Inferior parietal cortex (tissue), 1 donor: ENCODE measurements around the gene LDB2.
A peak's percentile ranks its signal among the peaks of the same experiment; 100 is the strongest.

Experiments
- DNase-seq: peaks from one replicate; pipeline ENCODE4 v3.0.0-alpha.2; 2016; ENCODE audit errors: extremely low spot score

Gene LDB2

DNA sequence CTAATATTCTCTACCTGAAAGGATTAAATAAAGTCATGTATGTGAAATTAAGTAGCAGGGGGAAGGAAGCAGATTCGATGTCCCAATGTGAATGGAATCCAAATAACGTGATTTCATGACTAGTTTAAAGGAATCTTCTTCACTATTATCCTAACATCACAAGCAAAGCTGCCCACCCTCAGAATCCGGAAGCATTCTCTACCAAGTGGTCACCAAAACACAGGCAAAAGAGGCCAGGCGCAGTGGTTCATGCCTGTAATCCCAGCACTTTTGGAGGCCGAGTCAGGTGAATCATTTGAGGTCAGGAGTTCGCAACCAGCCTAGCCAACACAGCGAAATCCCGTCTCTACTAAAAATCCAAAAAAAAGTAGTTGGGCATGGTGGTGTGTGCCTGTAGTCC lies 212.9 kb downstream of the LDB2 start:
- no peak for DNase-seq

DNA sequence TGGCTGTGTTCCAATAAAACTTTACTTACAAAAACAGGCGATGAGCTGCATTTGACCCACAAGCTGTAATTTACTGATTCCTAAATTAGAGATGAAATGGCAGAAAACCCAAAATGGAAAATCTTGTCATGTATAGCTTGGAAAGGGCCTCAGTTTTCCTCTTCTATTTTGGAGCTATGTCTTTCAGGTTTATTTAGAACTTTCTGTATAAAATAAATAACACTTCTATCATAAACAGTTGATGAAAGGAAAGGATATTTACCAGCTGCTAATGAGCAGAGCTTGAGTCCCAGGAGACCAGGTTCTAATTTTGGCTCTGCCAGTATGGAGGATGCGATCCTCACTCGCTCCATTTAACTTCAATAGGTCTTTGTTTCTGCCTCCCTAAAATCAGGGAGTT lies 213.5 kb downstream of the LDB2 start:
- DNase-seq: no peak

DNA sequence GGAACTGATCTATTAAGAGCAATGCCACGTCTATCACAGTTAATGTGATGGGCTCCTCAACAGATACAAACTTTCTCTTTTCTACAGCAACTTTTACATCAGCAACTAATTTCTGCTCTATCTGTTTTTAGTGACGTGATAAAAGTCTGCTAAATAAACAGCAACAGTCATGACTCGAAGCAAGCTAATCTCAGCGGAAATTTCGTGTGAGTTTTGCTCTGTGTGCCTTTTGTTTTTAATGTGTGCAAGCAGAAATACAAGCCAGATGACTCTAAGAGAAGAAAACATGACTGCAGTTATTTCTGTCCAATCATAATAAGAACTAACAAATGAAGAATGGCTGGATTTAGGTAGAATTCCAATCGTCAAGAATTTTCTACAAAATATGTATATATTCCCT lies 214.3 kb downstream of the LDB2 start:
- no peak for DNase-seq

DNA sequence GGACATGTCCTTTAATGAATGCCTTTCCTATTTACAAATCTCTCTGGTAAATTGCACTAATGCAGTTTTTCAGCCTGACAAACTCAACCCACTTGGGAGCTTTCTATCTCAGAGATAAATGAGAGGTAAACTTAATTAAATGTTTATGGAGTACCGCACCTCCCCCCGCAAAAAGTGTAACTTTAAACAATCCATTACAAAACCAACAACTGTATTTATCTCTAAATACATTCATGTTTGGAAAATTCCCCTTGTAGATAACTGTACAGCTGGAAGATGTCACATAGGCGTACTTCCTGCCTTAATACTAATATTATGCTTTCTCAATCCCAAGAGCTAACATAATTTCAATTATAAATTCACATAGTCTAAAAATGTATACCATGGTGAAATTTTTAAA lies 215.5 kb downstream of the LDB2 start:
- no peak for DNase-seq

DNA sequence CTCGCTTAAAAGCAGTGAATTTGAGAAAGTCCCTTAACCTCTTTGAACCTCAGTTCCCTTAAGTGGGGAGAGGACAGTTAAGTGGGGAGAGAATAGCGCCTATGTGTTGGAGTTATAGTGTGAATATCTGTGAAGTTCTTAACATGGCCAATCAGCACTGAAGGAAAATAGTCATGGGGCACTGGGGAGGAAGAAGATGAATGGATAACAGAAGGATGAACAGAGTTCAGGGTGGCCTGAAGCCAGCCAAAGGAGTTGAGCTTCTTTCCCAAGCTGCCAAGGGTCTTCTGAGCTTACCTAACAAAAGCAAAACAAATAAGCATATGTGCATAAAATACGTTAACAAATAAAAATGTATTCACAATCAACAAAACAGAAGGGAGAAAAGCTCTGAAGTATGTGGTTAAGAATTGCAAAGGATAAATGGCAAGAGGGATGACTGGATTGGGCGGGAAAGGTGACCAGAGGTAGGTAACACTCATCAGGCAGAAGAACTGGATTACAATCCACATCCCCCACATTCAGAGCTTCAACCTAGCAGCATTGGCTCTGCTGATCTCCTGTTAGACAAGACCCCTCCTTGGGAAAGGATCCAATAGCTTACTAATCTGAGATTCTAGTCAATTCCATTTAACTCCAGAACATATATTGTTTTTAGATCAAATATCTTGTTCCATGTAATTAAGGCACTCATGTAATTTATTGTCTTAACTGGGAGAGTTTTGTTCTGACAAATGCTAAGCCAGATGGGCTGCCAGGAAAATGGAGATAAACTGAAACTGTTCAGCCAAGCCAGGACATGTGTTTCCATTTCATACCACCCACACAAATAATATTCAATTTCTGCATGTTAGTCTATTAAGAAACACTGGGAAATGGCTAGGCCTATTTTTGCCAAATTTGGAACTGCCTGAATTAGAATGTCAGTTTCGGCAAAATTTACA lies 221.2 kb downstream of the LDB2 start:
- no peak for DNase-seq

DNA sequence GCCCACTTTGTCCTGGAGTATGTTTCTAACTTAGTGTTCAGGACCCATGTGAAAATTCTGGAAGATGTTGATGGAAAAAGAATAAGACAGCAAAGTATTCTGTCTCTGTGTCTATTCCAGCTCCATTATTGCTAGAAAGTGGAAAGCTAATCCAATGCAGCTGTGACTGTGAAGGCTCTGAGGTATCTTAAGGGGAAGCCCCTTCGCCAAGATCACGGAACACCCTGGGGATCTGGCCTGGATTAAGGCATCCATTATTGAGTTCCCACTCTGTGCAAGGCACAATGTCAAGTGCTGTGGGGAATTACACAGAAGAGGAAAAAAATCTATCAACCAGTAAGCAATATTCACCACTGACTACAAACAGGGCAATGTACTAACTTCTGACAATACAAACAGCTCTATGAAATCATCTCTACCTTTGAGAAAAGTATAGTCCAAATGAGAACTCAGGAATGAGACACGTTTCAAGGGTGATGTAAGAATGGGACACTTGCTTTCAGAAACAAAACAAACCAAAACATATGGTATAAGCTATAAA lies 222.1 kb downstream of the LDB2 start:
- DNase-seq: no peak

DNA sequence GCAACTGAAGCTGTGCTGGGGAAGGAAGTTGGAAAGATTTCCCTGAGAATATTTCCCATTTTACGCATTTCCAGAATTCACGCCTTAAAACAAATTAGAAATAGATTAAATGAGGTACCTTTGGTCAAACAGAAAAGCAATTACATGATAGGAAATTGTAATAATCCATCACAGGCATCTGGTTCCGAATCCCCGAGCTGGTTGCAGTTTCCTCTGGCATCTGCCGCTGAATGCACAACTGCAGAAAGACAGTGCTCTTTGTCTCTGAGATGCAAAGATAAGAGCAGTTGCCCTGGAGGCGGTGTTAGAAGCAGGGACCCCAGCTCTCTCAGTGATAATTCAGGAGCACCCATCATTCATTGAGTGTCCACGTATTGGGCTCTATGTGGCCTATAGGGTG lies 224.4 kb downstream of the LDB2 start:
- DNase-seq: no peak

DNA sequence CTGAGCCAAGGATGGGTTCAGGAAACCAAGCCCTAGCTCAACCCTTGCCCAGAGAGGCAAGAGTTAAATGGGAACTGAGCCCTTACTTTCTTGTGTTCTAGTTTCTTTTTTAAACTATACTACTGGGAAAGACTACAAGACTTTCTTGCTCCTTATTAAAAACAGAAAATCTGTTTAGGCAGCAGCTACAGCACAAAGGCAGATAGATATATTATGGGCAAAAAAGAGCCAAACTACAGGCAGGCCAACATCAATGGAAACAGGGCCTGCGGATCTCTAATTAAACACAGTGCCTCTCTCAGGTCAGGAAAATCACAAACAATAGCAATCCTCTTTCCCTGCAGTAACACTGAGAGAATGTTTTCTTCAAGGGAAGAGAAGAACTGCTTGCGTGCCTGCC lies 226.0 kb downstream of the LDB2 start:
- DNase-seq: no peak

DNA sequence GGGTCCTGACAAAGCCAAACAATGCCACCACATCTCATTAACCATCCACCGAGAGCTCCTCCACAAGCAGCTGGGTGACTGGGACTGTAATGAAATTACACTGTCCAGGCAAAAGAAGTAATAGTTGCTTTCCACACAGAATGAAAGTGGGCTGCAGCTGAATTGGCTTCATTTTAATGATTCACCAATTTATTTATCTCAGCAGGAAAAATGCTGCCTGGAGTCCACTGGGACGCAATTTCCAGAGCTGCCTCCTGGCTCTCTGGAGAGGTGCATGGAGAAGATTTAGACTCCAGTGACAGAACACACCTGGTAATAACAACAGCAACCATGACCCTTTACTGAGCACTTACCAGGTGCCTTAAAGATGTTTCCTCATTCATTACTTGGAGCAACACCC lies 226.7 kb downstream of the LDB2 start:
- no peak for DNase-seq

DNA sequence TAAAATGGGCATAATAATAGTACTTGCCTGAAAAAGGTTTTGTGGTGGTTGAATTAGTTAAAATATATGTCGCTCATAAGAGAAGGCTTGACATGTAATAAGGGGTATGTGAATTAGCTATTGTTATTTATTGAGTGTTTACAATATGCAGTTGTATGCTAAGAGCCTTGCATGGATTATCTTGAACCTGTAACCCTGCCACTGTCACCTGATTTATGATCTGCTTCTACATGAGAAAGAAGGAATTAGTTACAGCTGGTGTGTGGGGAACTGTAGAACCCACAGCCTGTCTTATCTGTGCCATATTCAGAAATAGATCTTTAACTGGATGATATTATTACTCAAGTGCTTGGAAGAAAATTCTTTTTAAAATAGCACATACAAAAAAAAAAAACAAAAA lies 227.7 kb downstream of the LDB2 start:
- no peak for DNase-seq

DNA sequence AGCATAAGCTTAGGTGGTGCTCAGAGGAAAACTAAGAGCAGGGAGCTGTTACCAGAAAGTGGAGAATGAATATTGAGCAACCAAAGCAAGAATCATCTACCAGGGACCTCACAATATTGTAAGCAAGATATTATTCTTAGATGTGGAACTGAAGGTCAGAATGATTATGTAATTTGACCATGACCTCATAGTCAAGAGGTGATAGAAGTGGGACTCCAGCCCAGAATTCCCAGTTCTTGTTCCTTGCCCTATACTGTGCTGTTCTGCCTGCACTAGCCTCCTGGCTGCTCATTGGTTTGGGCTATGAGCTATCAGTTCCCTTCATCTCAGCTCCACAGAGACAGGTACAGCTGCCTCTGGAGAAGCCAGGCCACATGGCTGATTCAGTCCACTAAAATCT lies 229.4 kb downstream of the LDB2 start:
- no peak for DNase-seq

DNA sequence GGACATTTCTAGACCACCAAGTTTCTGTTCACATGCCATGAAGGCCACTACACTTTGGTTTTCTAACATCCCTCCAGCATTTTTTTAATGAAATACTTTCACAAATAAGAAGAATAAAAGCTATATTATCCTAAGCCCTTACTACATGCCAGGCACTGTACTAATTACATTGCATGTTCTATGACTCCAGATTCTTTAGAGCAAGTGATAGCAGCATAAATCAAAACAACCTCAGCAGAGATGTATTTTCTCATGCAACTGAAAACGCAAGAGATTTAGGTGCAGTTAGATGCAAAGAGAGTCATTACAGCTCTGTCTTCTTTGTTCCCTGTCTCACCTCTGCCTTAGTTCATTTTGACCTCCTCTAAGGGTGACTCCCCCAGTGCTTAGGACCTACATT lies 230.0 kb downstream of the LDB2 start:
- no peak for DNase-seq

DNA sequence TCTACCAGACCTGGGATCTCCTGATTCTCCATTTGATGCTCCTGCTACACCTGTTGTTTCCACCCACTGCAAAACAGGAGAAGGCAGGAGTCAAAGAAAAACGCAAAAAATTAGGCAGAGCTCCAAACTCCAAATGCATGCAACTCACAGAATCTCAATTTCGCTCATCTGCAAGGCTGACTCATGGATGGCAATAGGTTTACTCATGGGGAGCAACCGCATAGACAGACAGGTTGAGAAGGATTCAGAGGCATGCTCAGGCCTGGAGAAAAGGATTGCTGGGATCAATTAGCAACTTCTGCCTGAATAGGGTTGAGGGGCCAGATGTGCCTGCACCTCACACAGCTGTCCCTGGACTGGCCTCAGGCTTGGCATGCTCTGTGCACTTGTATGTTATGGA lies 231.0 kb downstream of the LDB2 start:
- DNase-seq: no peak

DNA sequence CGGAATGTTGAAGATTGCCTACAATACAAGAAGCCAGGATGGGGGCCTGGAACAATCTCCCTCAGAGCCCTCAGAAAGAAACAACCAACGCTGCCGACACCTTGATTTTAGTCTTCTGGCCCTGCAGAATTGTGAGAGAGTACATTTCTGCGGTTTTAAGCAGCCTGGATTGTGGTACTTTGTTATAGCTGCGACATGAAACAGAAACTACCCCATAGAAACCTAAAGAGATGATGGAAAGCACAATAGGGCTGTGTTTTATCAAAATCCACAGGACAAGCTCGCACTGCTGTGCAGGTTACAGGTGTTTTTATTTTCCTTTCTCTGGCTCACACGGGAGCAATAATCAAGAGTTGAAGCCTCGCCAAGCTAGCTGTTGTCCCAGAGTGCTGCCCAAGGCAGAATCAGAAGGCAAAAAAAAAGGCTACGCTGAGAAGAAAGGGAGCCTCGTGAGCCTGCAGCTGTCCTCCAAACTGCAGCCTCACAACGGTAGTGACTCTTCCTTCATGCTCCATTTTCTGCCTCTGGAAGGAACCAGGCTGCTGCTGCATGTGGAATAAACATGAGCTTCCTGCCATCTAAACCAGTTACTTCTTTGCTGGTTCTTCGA lies 232.4 kb downstream of the LDB2 start:
- no peak for DNase-seq

DNA sequence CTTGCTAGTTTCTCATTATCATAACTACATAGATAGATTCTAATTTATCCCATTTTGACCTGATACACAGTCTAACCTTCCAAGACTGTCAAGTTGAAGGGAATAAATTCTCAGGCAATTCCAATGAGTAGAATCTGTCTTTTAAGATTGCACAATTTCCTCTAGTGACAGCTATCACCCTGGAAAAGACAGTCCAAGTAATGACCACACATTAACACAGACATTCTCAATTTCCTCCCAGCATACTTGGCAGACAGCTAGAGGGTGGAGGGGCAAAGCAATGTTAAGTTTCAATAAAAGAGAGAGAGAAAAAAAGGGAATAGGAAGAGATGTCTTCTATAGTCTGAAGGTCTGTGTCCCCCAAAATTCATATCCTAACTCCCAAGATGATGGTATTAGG lies 234.7 kb downstream of the LDB2 start:
- no peak for DNase-seq

DNA sequence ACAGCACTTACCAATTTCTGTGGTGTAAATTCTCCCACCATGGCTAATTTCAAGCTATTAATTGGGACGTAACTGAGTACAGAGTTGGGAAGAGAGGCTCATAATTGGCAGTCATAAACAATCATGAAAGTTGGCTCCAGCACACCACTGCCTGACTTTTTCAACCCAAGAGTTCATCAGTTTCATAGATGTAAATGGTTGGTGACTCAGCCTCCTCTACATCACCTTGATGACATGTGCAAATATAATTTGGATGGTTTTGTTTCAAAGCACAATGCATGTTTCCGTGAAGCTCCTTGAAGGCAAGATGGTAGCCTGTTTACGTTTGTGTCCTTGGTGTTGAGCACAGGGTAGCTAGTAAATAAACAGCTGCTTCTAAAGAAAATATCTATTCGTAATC lies 235.1 kb downstream of the LDB2 start:
- no peak for DNase-seq

DNA sequence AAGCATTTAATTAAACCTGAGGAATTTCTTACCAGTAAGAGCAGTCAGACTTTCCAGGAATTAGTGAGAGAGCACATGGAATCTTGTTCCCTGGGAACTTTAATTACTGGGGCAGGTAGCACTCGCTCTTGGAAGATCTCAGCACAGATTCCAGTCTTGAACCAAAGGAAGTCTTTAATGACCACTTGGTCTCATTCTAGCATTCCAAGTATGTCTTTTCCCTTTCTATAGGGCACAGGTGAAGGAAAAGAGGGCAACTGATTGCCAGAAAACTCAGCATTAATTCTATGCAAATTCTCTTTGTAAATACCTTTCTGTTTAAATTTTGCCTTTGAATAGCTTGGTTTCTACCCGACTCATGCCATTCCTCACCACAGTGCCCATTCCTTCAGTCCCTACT lies 236.6 kb downstream of the LDB2 start:
- DNase-seq: no peak

DNA sequence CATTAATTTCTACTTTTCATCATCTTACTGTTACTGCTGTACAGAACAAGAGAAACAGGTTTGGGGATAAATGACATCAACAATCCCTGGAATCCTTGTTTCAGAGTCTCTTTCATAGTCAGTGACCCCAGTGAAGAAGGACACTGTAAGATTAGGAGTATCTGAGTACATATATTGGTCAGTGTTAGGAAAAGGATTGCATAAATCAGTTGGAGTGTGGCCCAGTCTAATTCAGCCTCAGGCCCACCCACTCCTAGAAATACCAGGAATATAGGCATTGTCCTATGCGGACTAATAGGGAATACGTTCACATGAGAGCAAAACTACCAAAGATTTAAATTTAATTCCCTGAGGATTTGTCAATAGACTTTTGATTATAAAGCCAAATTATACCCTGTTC lies 237.8 kb downstream of the LDB2 start:
- no peak for DNase-seq

DNA sequence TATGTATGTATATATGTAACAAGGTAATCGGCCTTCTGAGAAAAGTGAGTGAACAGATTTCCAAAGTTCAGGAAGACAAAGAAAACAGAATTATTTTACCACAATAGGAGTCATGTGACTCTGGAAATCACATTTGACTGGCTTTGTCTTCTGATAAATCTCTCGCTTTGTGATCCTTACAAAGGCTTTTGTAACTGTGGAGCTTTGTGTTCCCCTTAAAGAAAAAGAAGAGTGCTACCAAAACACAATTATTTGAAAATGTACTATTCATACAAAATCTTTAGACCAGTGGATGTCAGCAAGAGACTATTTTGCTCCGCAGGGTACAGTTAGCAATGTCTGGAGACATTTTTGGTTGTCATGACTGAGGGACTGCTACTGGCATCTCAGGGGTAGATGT lies 238.8 kb downstream of the LDB2 start:
- peak; percentile 78 for DNase-seq

DNA sequence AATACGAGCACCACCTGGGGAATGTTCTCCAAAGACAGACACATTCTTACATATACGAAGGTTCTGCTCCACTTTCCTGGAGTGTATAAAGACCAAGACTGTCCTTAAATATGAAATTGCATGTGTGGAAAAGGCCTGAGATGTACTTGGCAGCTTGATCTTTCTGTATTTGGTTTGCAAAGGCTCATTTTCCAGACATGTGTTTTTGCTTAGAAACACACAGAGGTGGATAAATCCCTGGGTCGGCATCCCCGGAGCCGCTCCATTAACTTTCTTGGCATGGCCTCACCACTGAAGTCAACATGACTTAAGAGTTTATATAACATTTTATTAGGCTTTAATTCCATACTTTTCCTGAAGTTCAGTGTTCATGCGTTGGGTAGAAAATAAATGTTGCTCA lies 239.4 kb downstream of the LDB2 start:
- no peak for DNase-seq

DNA sequence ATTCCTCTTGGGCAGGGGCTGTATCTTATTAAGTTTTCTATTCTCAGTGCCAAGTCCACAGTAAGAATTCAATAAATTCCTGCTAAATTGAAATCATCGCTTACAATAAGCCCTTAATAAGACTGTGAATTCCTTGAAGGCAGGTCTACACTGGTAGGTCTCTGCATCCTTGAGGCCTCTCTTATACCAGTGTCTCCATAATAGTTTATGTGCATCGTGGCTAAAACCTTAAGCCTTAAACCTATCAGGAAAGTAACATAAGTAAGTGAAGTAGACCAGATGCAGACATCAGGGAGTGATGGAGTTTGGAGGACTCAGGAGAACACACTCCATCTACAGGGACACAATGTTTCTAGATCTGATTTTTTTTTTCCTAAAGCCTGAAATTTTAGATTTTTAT lies 240.3 kb downstream of the LDB2 start:
- no peak for DNase-seq

DNA sequence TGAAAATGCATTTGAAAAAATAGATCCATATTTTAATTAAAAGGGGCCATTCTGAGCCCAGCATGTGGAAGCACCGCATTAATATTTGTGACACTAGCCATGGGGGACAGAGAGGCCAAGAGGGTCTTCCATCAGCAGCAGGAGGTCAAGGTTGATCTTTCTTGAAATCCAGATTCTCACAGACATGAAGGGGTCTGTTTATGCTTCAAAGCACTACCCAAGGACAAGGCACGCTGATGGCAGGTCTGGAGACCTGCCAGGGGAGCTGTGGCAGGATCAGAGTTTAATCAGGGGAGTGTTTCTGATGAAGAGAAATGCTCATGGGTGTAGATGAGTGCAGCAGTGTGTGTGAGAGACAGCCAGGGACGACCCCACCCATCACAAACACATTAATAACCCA lies 243.3 kb downstream of the LDB2 start:
- no peak for DNase-seq

DNA sequence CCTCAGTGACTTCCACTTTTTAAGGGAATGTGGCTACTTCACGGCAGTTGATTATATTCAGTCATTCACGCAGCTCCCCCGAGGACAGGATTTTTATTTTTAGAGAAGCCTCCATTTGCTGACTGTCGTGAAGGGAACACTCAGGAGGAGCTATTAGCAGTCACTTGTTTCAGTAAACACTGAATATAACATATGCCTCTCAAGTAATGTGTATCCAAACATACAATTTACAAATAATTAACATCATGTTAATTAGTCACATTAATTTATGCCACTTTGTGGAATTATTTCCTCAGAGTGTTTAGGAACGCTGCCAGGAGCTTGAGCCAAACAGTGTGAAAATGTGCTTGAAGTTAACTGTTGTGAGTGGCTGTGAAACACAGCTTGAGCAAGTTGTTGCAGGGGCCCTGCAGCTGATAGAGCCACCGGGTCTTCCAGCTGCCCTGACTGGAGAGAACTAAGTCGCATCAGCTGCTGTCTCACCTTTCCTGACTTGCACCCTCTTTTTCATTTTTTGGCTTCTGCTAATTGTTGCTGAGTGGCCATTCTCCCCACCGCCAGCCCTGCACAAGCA lies 245.6 kb downstream of the LDB2 start:
- DNase-seq: no peak
